ENCODE data around the gene LRRC74A. TPM values are rescaled to one million over a fixed set of nuclear protein-coding genes. Genes with fewer than 3 reads are reported as not detected.

The LRRC74A gene
- total and polyA plus RNA-seq, 2 donors (not counting 3 experiments of a cell fraction or from before 2014, with no cell fraction given), result not detected

- Histone ChIP-seq H3K79me2 (ENCODE audit: control insufficient read depth, insufficient read depth, low read length) (no peaks in the 10 kb centered on the region), H3K27me3 (ENCODE audit: control insufficient read depth in 2 of 2, insufficient read depth in 2 of 2, low read length in 2 of 2) (peaks cover 2 to 7% of the 10 kb centered on the region in 2 experiments), H3K4me2 (ENCODE audit: insufficient read depth, low read length) (no peak overlapping the region), H3K9me3 (replicated peaks; ENCODE audit: control insufficient read depth, insufficient read depth, low read length) (no peaks in the 10 kb centered on the region), H3K36me3 (ENCODE audit: control insufficient read depth in 2 of 2, extremely low read depth in 1 of 2, insufficient read depth in 2 of 2, low read length in 2 of 2) (no peaks in the 10 kb centered on the region), H4K20me1 (replicated peaks; ENCODE audit: control insufficient read depth, extremely low read depth, insufficient read depth, low read length) (no peaks in the 10 kb centered on the region), H3K4me3 (replicated peaks in 1 of 3; ENCODE audit: insufficient read depth in 1 of 3, low read depth in 1 of 3, low read length in 3 of 3) (no peak overlapping the region), H3K9me1 (replicated peaks; ENCODE audit: control insufficient read depth, extremely low read depth, insufficient read depth, low read length) (no peaks in the 10 kb centered on the region), H2AFZ (ENCODE audit: low read depth, low read length) (no peak overlapping the region), H3K27ac (ENCODE audit: insufficient read depth, low read depth, low read length) (no peak overlapping the region), H3K9ac (replicated peaks; ENCODE audit: extremely low read depth, insufficient read depth, low read length) (no peak overlapping the region), H3K4me1 (ENCODE audit: control insufficient read depth, extremely low read depth, insufficient read depth, low read length) (peaks cover 12% of the 10 kb centered on the region)
- FAIRE-seq (no peak), DNase-seq (ENCODE audit: low read depth, low spot score) (no peak)
- no TSS peak for BruUV-seq (replicated peaks)
- intact Hi-C loops (cut with micrococcal nuclease), result no loop called here
- ChIA-PET POLR2A (no interaction called here), CTCF (interaction anchor here (1.0 to 2.3 kb wide), 3 partner anchors 17 to 26 kb away, joined by 3 to 5 read pairs (median 4); no protein-coding TSS in a partner anchor)
- dilution Hi-C loops (cut with MboI; ENCODE audit: extremely low pct_ligation_motif_present, low sequenced_read_pairs), result no loop called here
- TF ChIP-seq MAX (IDR thresholded peaks at IDR 0.05; ENCODE audit: insufficient read depth, insufficient read length) (no peak), JUN (IDR thresholded peaks at IDR 0.05; ENCODE audit: borderline replicate concordance, insufficient read depth, insufficient read length, low read depth) (no peak), FOS (IDR thresholded peaks at IDR 0.05; ENCODE audit: borderline replicate concordance, insufficient read depth, low read length) (no peak), EZH2 (IDR thresholded peaks at IDR 0.05; ENCODE audit: borderline replicate concordance, low read depth, low read length, severe bottlenecking) (no peak), POLR2A (IDR thresholded peaks at IDR 0.05; ENCODE audit: low read depth, low read length) (no peak), CTCF (IDR thresholded peaks at IDR 0.05; ENCODE audit: extremely low read depth in 1 of 2, insufficient read depth in 1 of 2, low read depth in 1 of 2, low read length in 2 of 2) (no peak), MYC (IDR thresholded peaks at IDR 0.05; ENCODE audit: low read depth, low read length) (no peak), GATA2 (IDR thresholded peaks at IDR 0.05; ENCODE audit: insufficient read depth, insufficient read length, low read depth, low read length) (no peak), POLR2AphosphoS5 (IDR thresholded peaks at IDR 0.05; ENCODE audit: insufficient read depth, low read depth, low read length) (no peak)
These were observed 75.2 kb downstream of the LRRC74A start for GRCh38 chr14:76901171-76902055.

Data from endothelial cell of umbilical vein (primary cell).